MM.1S (cell line): ENCODE data around the gene ITLN2.

Experiments
- CTCF ChIP-seq: fragments of 300-600 bp; sonication (generic); IDR thresholded peaks from 2 replicates; pipeline ENCODE4 v1.5.1; 2016; ENCODE audit warnings: antibody characterized with exemption, low read length, mixed read lengths
- EZH2 ChIP-seq: fragments of 300-600 bp; sonication (generic); optimal IDR thresholded peaks from 2 replicates; pipeline ENCODE3; 2017; ENCODE audit warnings: low read depth, mild to moderate bottlenecking, antibody characterized with exemption, low read length, mixed read lengths

- TF ChIP-seq CTCF, result no peak
- TF ChIP-seq EZH2, result no peak
These were observed 32.9 kb upstream of the ITLN2 start for GRCh38 chr1:160987359-160988050.
